HL-60 (cell line): ENCODE measurements around the gene KRT4.

Source experiments
- DNase-seq, 2 experiments: peaks; one replicate each; pipeline ENCODE4 v3.0.0-alpha.2; 2010 to 2020; ENCODE audit warnings: low read depth in 1 of 2, low spot score in 1 of 2
- H3K27ac ChIP-seq: fragments of 250-450 bp; sonication (Bioruptor Pico); replicated peaks from 2 replicates; pipeline ENCODE4 v1.5.1; 2020; ENCODE audit warnings: mild to moderate bottlenecking, moderate library complexity
- H3K27me3 ChIP-seq: fragments of 250-450 bp; sonication (Bioruptor Pico); 2 replicates; pipeline ENCODE4 v1.5.1; 2021; ENCODE audit warnings: mild to moderate bottlenecking, moderate library complexity; ENCODE audit not compliant: insufficient read depth, poor library complexity, severe bottlenecking
- H3K4me3 ChIP-seq: replicated peaks from 2 replicates; pipeline ENCODE4 v1.5.1; 2011; ENCODE audit warnings: mild to moderate bottlenecking, control low read depth, low read length; ENCODE audit not compliant: insufficient read depth
- CTCF ChIP-seq: IDR thresholded peaks from one replicate; pipeline ENCODE4 v1.5.1; 2011; ENCODE audit warnings: low read length, control low read depth, inconsistent platforms; ENCODE audit not compliant: insufficient read depth
- GABPA ChIP-seq: IDR thresholded peaks from 2 replicates; pipeline ENCODE4 v1.6.1; 2012; ENCODE audit warnings: low read depth
- POLR2AphosphoS5 ChIP-seq: IDR thresholded peaks from 2 replicates; pipeline ENCODE4 v1.6.1; 2012; ENCODE audit warnings: low read depth
- REST ChIP-seq: IDR thresholded peaks from 2 replicates; pipeline ENCODE4 v1.6.1; 2012; ENCODE audit warnings: low read depth; ENCODE audit not compliant: insufficient replicate concordance
- SPI1 ChIP-seq: IDR thresholded peaks from 2 replicates; pipeline ENCODE4 v1.6.1; 2012; ENCODE audit warnings: low read depth, mild to moderate bottlenecking, borderline replicate concordance

KRT4 gene

GRCh38 chr12:52799505-52800211 is 14.3 kb downstream of the KRT4 start:
- Histone ChIP-seq H3K4me3 (no peak overlapping the region), H3K27me3 (no peaks in the 10 kb centered on the region), H3K27ac (no peak overlapping the region)
- DNase-seq = no peak
- TF ChIP-seq POLR2AphosphoS5 (no peak), SPI1 (no peak), CTCF (no peak), GABPA (no peak), REST (no peak)

- TF ChIP-seq GABPA (no peak), REST (no peak)
These were observed 15.0 kb downstream of the KRT4 start for GRCh38 chr12:52798671-52799504.

GRCh38 chr12:52798003-52798670 is 15.8 kb downstream of the KRT4 start:
- Histone ChIP-seq H3K4me3 (no peak overlapping the region), H3K27me3 (no peaks in the 10 kb centered on the region), H3K27ac (no peak overlapping the region)
- DNase-seq = no peak
- TF ChIP-seq POLR2AphosphoS5 (no peak), REST (no peak), GABPA (no peak), SPI1 (no peak), CTCF (no peak)

More at GRCh38 chr12:52798671-52799504, 15.0 kb downstream of the KRT4 start:
- no peak for DNase-seq
- Histone ChIP-seq H3K4me3 (no peak overlapping the region), H3K27me3 (no peaks in the 10 kb centered on the region), H3K27ac (no peak overlapping the region)
